HG03521 (cell line): ENCODE measurements around the gene CDH23.
A peak's percentile ranks its signal among the peaks of the same experiment; 100 is the strongest.

Source experiments
- ATAC-seq: cut with Tn5 transposase; IDR thresholded peaks from one replicate; pipeline ENCODE4 v1.9.1; 2021; ENCODE audit warnings: mild to moderate bottlenecking, moderate library complexity; ENCODE audit not compliant: unreplicated experiment

The CDH23 gene

GRCh38 chr10:71671994-71672946 is 275.6 kb downstream of the CDH23 start:
- no peak for ATAC-seq

- ATAC-seq = no peak
These were observed 278.7 kb downstream of the CDH23 start for GRCh38 chr10:71675295-71675970.

- ATAC-seq = no peak
These were observed 280.5 kb downstream of the CDH23 start for GRCh38 chr10:71677261-71677660.

- ATAC-seq = no peak
These were observed 281.5 kb downstream of the CDH23 start for GRCh38 chr10:71678057-71678805.

GRCh38 chr10:71679425-71679824 is 282.7 kb downstream of the CDH23 start:
- ATAC-seq = no peak

- no peak for ATAC-seq
These were observed 285.3 kb downstream of the CDH23 start for GRCh38 chr10:71681977-71682376.

- ATAC-seq = no peak
These were observed 286.6 kb downstream of the CDH23 start for GRCh38 chr10:71683301-71683700.

GRCh38 chr10:71684356-71685173 is 287.8 kb downstream of the CDH23 start:
- no peak for ATAC-seq

- no peak for ATAC-seq
These were observed 289.0 kb downstream of the CDH23 start for GRCh38 chr10:71685554-71686232.

GRCh38 chr10:71687077-71687476 is 290.4 kb downstream of the CDH23 start:
- ATAC-seq = no peak

GRCh38 chr10:71687480-71687879 is 290.8 kb downstream of the CDH23 start:
- ATAC-seq = no peak

- no peak for ATAC-seq
These were observed 291.5 kb downstream of the CDH23 start for GRCh38 chr10:71688256-71688655.

GRCh38 chr10:71690094-71690720 is 293.5 kb downstream of the CDH23 start:
- ATAC-seq = no peak

- ATAC-seq = no peak
These were observed 294.7 kb downstream of the CDH23 start for GRCh38 chr10:71691405-71691804.

GRCh38 chr10:71692598-71693306 is 296.0 kb downstream of the CDH23 start:
- no peak for ATAC-seq

GRCh38 chr10:71693377-71693776 is 296.7 kb downstream of the CDH23 start:
- no peak for ATAC-seq

- no peak for ATAC-seq
These were observed 297.4 kb downstream of the CDH23 start for GRCh38 chr10:71694039-71694501.

GRCh38 chr10:71694567-71694968 is 297.8 kb downstream of the CDH23 start:
- peak; percentile 85 for ATAC-seq
